HG02678 (cell line): ENCODE measurements around the gene ODC1.
"Not testable (repeated sequence)": the region's sequence is repeated elsewhere in the genome, so short reads cannot be mapped to it uniquely, and the experiment has no call there.

ENCODE experiments used
- ATAC-seq: cut with Tn5 transposase; IDR thresholded peaks from one replicate; pipeline ENCODE4 v1.9.1; 2021; ENCODE audit warnings: mild to moderate bottlenecking, moderate library complexity; ENCODE audit not compliant: unreplicated experiment

The ODC1 gene

DNA sequence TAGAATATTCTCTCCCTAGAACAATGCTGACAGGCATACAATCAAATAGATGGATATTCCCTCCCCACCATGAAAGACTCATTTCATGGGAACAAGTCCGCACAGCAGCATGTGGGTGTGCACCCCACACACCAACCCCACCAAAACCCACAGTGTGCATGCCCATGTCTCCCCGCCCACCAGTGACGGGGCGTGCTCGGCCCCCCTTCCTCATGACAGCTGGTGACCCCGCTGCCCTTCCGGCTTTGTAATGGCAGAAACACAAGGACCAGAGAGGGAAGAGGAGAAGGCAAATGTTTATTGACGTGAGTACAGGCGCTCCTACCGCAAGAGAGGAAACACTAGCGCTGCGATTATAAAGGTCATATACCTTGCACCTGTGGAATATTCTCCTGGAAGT is 30.8 kb upstream of the ODC1 start:
- no peak for ATAC-seq

DNA sequence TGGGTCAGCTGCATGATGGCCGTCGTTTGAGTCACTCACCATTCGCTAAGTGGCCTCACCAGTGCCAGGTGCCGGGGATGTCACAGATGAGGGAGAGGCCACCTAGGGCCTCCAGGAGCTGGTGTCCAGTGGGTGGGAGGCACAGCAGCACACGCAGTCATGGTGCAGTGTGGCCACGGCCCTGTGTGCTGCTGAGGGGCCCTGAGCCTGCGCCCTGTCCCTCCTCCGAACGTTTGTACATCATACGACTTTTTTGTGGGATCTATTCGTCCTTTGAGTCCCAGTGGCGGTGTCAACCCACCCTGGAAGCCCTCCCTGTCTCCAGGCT is 30.1 kb upstream of the ODC1 start:
- ATAC-seq: no peak

DNA sequence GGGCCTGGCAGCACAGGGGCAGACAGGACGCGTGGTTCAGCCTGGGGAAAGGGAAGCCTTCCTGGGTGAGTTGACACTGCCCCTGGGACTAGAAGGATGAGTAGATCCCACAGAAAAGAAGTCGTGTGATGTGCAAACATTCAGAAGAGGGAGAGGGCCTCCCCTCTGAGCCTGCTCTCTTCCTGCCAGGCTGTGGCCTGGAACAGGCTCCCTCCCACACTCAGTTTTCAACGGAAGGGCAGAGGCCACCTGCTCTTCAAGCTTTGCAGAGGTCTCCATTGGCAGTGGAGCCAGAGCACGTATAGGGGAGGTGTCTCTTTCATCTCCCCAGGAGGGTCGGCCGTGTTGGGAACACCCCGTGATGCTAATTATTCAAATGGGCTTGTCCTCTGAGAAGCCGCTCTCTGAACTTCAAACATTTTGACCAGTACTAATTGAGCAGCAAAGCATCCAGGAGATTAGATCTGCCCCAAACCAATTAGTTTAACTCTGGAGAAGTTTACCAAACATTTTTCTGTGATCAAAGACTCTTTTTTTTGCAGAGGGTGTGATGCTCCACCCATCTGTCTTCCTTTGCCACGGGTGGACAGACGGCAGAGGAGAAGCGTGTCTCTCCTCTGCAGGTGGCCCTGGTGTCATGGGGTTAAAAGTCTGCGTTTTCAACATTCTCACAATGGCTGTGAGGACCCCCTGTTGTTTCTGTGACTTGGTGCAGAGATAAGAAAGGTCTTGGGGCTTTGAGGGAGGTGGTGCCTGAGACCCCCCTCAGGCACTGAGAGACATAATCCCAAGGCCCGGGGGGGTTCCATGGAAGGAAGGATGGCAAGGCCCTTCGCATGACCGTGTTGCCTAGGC is 29.5 kb upstream of the ODC1 start:
- ATAC-seq: no peak

DNA sequence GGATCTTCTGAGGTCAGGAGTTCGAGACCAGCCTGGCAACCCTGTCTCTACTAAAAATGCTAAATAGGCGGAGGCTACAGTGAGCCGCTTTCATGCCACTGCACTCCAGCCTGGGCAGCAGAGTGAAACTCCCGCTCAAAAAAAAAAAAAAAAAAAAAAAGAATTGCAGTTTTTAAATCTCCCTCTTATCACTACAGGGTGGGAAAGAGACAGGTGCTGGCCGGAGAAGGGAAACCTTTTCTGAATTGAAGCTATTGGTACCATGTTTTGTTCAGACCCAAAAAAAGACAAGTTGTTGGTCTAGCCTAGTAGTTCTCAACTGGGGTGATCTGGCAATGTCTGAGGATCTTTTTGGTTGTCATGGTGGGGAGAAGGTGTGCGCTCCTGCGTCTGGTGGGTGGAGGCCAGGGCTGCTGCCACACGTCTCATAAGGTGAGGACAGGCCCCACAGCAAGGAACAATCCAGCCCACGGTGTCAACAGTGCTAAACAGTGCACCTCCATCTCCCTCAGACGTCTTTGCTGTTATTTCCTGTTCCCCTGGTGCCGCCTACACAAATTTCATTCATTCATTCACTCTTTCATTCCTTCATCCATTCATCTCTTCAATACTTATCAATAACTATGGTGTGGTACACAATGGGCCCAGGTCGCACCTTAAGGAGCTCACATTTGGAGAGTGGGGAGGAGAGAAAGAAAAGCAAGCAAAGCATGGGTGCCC is 28.8 kb upstream of the ODC1 start:
- no peak for ATAC-seq

DNA sequence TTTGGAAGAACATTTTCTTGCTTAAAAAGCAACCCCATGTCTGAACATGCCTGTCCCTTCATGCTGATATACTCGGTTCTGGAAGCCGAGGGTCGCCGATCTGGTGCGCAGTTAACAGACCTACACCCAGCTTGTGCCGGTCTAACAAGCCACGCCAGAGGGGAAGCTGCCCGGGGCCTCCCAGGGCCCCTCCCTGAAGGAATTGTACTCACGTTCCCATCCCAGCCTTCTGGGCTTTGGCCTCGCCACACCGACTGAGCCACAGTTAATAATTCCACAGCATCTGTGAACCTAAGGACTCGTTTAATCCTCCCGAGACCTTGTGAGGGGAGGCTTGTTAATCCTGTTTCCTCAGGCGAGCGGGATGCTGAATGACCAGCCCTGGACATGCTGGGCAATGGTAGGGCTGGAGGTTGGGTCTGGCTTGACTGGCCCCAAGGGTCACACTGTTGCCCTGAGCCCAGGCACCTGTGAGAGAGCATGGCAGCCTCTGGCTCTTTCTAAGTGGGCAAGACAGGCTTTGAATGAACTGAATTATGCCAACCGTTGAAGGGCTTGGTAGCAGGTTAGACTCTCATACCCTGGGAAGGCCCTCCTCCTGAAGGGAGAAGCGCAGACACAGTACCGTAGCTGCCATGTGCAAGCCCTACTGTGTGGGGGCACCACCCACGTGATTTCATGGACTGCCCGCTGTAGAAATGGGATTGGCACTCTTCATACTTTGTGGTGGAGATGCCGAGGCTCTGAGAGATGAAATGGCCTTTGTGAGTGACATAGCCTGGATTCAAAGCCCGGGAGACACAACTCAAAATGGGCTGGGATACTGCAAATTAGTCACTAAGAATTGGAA is 27.9 kb upstream of the ODC1 start:
- no peak for ATAC-seq

DNA sequence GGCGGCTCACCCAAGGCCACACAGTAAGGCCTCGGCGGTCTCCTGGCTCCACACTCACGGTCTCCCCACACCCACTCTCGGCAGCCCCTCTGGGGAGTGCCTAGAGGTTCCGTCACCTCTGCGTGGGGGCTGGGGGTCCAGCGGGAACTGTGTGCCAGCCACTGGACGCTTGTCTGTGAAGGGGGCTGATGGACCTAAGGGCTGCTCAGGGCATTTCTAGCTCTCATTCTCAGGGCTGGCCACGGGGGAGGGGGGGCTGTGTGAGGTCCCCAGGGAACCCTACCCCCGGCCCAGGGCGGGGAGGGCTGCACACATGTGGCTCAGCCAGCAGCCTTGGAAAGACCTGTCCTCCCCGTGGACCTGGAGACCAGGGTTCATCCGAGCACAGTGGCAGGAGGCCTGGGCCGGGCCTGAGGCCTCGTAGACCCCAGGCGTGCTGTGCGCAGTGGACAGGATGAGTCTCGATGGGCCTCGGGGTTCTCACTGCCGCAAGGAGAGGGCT is 27.1 kb upstream of the ODC1 start:
- ATAC-seq: no peak

DNA sequence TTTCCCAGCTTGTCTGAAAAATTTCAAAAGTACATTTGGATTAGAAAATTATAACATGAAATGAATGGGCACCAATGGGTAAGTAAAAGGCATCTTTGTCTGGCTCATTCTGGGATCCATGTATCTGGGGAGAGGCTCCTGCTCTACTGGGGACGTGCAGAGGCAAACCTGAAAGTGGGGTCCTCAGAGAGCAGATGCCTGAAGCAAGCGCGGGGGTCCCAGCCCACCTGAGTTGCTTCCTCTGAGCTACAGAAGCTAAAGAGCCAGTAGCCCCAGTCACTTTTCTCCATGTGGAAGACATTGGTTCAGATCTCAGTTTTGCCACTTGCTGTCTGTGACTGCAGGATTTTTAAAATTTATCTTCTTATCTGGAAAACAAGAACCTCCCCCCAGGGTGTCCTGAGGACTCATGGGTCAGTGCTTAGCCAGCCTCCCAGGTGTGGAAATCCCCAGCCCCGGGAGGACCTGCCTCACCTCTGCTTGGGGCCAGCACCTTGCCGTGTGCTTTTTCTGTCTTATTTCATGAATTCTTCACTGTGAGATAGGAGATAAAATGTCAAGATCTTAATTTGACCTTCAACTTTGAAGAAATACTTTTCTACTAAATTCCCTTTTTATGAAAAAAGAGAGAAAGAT is 25.1 kb upstream of the ODC1 start:
- ATAC-seq: no peak

DNA sequence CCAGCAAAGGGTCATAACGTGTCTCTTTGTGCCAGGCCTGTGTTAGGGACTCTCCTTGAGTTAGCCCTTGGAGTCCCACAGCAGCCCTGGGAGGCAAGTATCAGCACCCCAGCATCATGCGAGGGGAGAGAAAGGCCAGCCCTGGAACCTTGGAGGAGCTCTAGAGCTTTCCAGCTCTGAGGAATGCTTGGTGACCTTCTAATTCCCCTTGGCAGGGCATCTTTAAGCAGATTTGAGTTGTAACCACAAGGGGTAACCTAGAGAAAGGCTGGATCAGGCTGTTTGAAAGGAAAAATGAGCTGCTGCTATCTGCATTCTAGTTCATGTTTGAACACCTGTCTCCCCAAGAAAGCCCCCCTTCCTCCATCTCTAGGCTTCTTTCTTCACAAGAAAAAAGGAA is 23.8 kb upstream of the ODC1 start:
- no peak for ATAC-seq

DNA sequence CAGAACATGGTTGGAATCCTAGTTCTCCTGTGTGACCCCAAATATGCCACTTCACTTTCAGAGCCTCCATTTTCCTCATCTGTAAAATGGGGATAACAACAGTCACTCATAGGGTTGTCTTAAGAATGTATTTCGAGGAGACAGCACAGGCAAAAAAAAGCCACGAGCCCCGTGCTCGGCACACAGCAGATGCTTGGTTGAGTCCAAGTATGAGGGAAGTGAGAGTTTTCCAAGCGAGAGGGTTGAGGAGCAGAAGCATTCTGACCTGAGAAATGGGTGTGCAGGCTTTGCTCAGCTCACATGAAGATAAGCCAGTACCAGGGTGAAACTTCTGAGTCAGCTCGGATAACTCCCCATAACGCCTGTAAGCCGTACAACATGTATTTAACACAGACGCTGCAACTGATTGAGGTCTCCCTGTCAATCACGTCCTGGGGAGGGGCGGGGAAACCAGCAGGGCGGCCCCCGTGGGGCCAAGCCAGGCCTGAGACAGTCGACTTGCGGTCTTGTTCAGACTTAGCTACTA is 23.0 kb upstream of the ODC1 start:
- no peak for ATAC-seq

DNA sequence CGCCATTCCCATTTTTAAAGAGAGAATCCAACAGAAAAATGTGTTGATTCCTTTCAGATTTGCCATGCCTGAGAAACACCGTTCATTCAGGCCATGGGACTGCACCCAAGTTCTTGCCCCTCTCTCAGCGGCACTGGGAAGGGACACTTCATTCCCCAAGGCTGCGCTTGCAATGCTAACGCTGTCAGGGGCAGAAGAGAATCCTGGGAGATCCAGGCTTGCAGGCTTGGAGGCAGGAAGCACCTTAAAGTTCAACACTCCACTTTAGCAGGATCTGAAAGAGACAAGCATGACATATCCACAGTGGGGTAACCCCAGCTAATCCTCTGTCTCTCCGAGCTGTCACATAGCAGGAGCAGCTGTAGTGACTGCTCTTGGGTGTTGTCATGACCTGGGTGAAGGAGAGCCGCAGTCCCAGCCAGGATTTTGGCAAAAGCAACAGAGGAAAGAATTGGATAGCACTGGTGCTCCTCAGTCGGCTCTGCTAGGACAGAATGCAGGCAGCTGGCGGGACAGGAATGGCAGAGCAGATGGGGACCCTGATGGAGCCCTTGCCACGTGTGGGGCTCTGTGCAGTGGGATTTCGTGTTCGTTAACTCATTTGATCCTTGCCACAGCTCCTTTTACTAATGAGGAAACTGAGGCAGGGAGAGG is 22.0 kb upstream of the ODC1 start:
- no peak for ATAC-seq

DNA sequence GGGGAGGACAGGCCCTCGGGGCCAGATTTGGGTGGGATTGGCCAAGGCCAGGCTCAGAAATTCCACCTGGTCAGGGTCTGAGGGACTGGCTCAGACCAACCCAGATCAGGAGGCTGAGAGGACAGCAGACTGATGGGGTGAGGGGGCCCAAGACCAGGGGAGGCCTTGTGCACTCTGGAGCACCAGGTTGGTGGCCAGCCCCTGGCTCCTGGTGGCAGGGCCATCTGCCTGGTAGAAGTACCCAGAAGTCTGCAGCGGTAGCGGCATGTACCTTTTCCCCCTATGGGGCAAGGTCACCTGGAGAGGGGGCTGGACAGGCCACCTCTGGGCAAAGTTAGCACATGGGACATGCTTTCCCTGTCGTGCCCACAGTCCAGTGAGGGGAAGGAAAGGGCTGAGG is 21.2 kb upstream of the ODC1 start:
- no peak for ATAC-seq

DNA sequence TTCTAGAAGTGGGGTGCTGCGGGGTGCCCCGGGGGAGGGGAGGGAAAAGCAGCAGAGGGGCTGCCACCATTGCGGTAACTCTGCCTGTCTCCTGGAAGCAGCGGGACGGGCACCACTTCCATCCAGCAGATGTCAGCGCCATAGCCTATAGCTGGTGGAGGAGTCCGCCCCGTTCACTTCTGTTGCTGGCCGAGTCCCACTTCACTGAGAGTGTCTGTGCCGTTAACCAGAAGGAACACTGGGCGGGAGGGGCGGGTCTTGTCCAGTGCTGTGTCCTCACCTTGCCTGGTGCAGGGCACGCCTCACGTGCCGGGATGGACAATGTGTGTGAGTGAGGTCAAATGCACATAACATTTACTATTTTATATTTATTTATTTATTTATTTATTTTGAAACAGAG is 19.3 kb upstream of the ODC1 start:
- ATAC-seq: no peak

DNA sequence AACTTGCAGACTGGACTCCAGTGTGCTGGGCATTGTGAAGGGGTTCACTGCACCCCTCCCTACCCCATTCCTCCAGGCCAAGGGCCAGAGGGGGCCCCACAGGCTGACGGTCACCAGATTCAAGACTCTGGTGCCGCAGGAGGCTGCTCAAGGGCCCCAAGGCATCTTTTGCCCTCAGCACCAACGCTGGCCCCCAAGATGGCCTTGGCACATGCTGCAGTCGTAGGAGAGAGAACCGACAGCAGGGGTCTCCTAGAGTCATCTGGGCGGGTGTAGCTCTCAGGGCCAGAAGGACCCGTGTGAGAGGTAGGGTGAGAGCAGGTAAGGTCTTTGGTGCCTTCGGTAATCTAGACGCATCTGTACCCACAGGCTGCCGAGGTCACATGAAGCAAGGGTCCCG is 18.7 kb upstream of the ODC1 start:
- no peak for ATAC-seq

DNA sequence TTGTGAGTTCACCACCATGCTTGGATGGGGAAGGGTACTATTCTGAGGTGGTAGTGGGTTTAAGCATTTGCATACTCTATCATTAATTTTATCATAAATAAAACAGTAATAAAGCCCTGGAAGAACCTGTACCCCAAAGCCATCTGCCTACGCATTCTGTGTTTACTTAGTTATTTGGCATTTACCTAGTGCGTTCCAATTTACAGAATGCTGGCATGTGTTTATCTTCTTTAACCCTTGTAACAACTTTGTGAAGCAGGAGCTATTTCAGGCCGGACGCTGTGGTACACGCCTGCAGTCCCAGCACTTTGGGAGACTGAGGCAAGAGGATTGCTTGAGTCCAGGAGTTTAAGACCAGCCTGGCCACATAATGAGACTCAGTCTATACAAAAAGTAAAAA is 17.8 kb upstream of the ODC1 start:
- ATAC-seq: no peak

DNA sequence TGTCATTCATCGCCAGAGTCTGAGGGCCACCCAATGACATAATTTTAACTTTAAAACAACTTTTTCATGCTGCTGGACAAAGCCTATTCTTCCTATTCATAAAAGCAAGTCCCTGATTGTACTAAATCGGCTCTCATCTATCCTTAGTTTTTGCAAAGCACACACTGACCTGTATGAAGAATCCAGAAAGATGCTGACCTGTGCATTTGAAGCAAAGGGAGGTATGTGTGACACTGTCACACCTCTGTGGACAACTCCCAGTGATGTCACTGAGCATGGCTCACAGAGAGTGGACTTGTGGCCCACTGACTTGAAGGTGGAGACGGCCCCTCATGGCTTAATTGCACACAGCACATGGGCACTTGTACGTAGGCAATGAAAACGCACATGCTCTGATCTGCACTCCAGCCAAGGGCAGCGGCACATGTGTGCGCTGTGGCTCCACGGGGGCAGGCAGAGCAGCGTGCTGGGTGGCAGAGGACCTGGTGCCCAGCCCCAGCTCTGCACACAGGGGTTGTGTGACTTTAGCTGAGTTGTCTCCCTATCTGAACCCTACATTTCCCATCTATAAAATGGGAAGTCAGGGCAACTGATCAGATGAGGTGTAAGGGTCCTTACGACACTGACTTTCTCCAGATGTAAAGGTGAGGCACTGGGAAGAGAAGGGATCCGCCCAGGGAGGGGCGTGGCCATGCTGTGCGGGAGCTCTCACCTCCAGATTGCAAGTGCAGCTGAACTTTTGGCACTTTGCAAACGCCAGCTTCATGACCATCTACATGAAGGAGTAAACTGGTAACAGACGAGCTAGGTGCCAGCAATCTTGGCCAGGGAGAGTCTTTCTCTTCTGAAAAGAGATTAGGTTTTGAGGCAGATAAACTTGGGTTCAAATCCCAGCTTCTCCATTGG is 14.3 kb upstream of the ODC1 start:
- ATAC-seq: no peak

DNA sequence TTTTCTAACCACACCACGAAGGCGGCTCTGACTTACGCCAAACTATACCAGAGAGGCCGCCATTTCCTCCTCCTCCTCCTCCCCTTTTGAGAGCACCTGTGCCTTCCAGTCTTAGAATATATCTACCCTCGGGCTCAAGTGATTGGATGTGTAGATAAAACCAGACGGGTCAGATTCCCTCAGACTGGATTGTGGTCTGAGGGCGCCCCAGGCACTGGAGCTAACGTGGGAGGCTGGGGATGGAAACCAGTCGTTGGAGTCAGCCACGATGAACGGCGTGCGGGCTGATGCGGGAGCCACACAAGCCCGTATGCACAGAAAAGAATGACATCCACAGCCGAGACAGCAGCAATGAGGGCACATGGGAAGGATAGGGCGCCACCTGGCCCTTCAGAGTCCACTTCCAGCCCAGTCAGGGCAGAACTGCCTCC is 12.3 kb upstream of the ODC1 start:
- ATAC-seq: no peak

DNA sequence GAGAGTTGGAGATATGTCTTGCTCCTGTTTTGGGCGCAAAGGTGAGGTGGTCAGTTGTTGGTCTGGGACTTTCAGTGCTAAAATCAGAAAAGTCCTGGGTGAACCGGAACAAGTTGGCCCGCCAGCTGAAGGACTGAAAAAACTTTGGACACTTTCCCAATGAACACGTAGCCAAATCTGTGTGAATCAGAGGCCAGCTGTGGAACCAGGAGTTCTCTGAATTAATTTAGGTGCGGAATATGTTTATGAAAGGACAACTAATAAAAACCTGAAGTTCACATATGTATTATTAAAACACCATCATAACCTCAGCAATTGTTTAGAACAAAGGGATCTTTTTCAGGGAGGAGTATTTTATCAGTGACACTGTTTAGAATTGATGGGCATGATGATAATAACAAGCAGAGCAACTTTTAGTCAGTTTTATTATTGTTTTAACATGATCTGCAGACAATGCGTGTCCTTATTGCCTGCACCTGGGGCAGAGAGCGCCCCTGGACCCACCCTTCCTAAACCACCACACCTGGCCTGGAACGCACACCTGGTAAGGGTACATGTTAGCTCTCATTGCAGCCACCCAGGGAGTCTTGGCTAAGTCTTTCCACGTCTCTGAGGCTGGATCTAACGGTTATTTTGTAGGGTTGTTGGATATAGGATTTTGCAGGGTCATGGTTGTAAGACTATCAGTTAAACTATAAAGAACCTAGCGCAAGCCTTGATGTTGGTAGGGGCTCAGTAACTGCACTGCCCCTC is 9.9 kb upstream of the ODC1 start:
- ATAC-seq: no peak

DNA sequence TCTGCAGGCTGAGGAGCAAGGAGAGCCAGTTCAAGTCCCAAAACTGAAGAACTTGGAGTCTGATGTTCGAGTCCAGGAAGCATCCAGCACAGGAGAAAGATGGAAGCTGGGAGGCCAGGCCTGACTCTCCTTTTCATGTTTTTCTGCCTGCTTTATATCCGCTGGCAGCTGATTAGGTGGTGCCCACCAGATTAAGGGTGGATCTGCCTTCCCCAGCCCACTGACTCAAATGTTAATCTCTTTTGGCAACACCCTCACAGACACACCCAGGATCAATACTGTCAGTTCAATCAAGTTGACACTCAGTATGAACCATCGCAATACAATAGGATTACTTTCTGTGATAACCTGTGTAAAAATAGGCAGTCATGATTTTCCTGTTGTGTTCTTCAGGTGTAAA is 9.1 kb upstream of the ODC1 start:
- not testable (repeated sequence) for ATAC-seq

DNA sequence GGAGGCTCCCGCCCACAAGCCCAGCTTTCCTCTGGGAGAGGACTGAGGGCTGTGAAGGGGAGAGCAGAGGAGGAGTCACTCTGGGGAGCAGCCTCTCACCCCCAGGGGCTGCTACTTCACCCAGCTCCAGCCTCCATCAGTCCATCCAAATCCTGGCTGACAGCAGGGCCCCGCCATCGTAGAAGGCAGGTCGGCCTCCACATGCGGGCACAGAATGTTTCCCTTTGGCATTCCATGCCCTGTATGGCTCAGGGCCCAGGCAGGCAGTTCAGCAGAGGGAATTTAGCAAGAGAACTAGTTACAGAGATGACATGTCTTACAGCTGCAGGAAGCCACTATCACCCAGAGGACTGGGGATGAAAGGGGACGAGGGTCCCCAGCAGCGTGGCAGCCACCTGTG is 6.4 kb upstream of the ODC1 start:
- ATAC-seq: no peak
